HG03342 (cell line): ENCODE data around the gene SLC6A19.
"Not testable (repeated sequence)": the region's sequence is repeated elsewhere in the genome, so short reads cannot be mapped to it uniquely, and the experiment has no call there.

Experiments
- ATAC-seq: cut with Tn5 transposase; IDR thresholded peaks from one replicate; pipeline ENCODE4 v1.9.1; 2021; ENCODE audit warnings: mild to moderate bottlenecking, moderate library complexity; ENCODE audit not compliant: unreplicated experiment

Gene SLC6A19

GRCh38 chr5:1201327-1202025, at the start of gene SLC6A19:
SLC6A19 (plus strand) TSS chr5:1201595; CDS start chr5:1201651, 56 bp downstream.
- ATAC-seq: no peak

DNA sequence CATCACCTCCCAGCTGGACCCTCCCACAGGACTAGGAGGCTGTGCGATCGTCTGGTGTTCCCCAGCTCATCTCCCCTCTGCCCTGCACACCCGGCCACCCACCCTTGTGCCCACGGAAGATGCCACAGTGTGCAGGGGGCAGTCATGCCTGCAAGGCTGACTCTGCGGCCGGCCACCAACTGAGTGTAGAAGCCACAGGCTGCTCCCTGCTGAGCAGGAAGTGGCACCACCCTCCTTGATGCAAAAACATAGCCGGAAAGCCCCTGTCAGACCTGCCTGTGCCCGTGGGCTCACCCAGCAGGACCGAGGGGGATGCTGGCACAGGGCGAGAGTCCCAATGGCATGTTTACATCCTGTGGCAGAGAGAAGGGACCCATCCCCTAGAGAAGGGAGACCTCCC, 49.2 kb upstream of the SLC6A19 start:
- ATAC-seq: no peak

GRCh38 chr5:1152771-1153282, 48.6 kb upstream of the SLC6A19 start:
- ATAC-seq: no peak

DNA sequence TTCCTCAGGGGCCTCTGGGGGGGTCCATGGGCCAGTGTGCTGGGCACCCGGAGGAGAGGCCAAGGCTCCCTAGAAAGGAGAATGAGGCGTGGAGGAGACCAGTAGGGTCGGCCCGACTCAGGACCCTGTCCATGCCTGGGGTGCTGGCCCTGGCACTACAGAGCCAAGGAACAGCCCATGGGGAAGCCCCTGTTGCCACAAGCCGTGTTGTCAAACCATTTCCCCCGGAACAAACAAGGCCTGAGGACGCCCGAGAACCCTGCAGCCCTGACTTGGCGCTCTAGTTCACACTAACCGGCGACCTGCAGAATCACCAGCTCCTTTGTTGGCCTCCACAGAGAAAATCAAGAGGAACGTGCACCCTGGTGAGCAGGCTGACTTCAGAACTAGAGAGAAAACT, 48.0 kb upstream of the SLC6A19 start:
- ATAC-seq: no peak

DNA sequence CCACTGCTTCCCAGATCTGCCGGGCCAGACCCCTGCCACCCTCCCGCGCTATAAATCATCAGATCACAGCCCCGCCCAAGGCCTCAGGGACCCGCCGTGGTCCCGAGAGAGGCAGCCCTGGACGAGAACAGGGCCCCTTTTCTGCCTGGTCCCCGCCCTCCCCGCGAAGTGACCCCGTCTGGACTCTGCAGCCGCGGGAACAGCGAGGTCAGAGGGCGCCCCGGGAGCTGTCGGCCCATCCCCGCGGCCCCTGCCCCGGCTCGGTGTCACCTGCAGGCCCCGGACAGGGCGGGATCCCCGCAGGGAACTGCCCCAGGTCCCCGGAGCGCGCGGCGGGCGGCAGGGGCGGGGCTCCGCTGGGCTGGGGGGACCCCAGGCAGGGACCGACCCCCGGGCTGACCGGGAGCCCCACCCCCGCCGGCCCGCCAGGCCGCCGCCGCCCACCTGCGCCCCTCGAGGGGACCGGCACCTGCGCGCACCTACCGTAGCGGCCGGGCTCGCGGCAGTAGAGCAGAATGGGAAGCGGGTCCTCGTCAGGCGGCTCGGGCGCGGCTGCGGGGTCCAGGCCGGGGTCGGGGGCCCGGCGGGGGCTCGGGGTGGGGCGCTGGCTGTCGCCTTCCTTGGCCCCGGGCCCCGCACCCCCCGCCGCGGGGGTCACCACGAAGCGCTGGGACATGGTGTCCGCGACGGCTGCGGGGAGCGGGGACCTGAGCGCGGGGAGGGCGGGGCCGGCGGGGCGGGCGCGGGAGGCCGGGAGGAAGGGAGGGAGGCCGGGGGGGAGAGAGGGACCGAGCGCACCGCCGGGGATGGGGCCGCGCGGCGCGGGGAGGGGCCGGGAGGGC, 46.0 kb upstream of the SLC6A19 start:
- no peak for ATAC-seq

GRCh38 chr5:1156033-1156753, 45.2 kb upstream of the SLC6A19 start:
- no peak for ATAC-seq

GRCh38 chr5:1156754-1157460, 44.5 kb upstream of the SLC6A19 start:
- ATAC-seq: no peak

- ATAC-seq: not testable (repeated sequence)
Measured at GRCh38 chr5:1157461-1157986, 43.9 kb upstream of the SLC6A19 start.

DNA sequence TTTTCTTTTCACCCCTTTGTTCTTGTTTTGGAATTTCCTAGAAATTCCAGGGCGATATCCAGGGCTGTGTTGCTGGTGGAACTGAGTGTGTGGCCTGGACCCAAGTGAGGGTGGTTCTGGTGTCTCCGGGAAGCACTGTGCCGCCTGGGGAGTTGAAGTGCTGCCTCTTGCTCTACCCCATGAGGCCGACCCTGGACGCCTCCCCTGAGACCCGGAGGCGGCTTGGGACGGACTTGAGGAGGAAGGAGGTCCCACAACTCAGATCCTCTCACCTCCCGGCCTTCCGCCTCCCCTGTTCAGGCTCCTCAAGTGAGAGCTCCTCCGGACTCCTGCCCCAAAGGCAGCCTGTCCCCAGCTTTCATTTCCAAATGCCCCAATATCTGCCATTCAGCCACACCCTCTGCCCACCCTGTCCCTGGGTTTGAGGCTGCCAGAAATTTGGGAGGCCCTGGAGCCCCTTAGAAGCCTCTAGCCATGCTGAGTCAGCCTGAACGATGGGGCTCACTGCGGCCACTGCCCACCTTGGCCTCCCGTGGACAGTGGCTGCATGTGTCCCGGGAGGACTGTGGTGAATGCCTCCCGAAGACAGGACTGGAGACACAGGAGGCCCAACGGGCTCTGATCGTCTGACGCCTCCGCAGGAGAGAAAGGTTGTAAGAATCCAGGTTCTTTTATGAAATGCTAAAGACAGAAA, 42.6 kb upstream of the SLC6A19 start:
- no peak for ATAC-seq

DNA sequence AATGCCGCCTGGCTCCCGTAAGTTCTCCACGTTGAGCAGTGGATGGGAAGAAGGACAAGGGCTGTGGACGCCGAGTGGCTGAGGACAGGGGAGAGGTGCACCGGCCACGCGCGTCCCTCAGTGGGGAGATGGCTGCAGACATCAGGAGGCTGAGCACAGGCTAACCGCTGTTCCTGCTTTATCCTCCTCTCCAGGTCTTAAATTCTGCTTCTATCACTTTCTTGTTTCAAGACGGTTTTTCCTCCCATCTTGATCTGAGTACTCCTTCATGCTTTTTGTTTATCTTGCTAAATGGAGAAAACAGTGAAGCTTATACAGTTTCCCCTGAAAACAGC, 42.1 kb upstream of the SLC6A19 start:
- ATAC-seq: no peak

GRCh38 chr5:1159774-1160406, 41.5 kb upstream of the SLC6A19 start:
- ATAC-seq: no peak

DNA sequence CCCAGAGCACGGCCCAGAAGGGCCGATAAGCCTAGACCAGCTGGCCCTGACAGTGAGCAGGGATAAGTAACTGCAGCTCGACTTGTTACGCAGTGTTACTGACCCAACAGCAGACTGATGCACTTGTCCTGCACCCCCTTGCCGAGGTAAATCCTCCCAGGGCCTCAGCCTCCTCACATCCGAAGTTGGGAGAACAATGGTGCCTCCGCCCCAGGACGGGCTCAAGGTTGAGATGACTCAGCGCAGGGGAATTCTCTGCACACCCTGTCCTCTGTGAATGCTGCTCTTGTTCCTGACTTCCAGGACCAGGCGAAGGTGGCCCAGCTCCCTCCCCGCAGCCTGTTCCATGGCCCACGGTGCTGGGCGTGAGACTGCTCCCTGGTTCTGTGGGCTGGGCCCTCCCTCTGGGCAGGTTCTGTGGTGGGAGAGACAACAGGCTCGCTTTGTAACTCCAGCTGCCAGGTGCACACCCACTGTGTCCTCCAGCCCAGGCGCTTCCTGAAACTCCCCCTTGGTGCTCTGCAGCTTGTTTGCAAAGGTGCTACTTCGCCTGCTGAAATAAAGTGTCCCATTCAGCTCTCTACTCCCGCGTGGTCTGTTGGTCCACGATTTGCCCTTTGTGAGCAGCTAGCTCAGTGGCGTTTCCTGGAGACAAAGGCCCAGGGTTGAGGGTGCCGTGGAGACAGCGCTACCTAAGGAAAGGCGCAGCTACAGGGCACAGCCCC, 40.1 kb upstream of the SLC6A19 start:
- ATAC-seq: no peak

DNA sequence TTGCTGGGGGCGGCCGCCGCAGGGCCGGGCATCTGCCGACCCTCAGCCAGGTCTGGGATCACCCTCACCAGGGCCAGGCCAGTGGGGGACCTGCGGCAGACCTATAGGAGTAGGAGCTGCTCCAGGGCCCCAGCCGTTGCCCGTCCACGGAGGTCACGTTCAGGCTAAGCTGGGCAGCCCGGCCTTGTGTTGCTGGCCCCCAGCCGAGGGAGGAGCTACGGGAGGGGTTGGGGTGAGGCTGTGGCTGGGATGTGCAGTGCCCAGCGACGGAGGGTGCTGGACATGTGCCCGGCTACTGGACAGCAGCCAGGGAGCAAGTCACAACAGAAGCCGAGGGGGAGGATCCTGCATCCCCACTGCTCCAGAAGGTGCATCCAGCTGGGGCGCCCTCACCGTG, 39.6 kb upstream of the SLC6A19 start:
- no peak for ATAC-seq

GRCh38 chr5:1162276-1162675, 39.1 kb upstream of the SLC6A19 start:
- ATAC-seq: no peak

- no peak for ATAC-seq
Measured at GRCh38 chr5:1162751-1163150, 38.6 kb upstream of the SLC6A19 start.

DNA sequence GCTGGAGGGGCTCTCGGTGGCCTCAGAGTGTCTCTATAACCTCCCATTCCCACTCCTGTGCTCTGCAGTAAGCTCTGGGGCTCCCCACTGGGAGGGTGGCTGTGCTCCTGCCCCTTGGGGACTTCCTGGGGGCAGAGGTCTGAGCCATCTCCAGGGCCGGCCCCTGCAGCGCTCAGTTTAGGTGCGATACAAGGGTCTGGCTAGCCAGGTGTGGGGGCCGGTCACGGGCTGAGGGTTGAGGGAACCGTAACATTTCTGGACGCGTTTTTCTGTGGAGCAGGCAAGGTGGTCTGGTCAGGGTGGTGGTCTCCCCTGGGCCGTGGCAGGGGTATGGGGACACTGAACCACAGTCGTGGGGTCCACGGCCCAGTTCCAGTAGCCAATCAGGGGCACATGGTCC, 38.0 kb upstream of the SLC6A19 start:
- ATAC-seq: no peak

DNA sequence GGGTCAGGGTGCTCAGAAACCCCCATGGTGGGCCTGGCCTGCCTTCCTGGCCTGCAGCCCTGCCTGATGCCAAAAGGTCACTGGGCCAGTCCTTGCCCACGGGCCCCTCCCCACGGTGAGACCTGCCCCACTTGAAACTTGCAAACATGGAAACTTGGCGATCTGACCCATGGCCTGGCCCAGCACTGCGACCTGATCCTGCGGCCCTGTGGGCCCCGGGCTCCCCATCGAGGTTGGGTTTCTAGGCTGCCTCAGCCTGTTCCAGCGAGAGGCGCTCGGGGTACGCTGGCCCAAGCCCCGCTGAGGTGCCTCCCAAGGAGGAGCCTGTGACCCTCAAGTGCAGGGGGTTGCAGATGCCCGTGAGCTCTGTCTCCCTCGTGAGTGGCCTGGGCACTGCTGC, 37.5 kb upstream of the SLC6A19 start:
- ATAC-seq: no peak

DNA sequence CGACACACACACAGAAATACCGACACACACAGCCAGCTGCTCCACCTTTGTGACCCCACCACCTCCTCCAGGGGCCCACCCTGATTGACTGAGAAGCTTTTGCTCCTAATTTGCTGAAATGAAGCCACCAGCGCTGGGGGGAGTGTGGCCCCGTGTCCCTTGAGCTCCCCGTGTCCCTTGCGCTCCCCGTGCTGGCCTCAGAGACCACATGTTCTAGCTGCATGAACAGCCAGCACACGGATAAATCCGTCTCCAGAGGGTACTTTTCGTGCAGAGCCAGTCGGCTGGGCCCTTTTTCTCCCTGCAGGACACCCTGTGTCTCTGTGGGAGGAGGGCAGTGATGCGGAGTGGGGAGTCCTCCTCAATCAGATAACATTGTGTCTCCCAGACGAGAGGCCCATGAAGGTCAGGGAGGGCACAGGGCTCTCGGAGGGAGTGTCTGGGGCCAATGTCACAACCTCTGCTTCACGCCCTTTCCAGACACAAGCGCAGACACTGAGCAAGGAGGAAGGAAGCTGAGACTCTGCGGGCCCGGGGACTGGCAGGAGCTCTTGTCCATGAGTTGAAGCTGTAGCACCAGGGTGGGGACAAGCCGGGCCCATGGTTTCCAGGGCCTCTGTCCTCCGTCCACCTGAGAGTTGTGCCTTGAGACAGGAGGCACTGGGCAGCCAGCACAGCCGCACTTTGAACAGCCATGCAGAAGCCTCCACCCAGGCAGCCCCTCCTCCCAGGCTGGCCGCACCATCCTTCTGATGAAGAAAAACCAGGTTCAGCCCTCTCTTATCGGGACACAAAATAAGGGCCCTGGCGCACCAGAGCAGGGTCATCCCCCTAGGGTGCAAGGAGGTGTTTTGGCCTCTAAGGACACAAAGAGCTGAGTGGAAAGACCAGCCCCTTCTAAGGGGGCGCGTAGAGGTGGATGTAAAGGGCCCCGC, 36.4 kb upstream of the SLC6A19 start:
- no peak for ATAC-seq
